ENCODE data around the gene TTC39C. TPM values are rescaled to one million over a fixed set of nuclear protein-coding genes. Genes with fewer than 3 reads are reported as not detected.

TTC39C gene
- total and polyA plus RNA-seq, 2 of the 8 experiments (the other 6 are each of a cell fraction or from before 2014, with no cell fraction given), result 8.1 to 79.1 TPM

DNA sequence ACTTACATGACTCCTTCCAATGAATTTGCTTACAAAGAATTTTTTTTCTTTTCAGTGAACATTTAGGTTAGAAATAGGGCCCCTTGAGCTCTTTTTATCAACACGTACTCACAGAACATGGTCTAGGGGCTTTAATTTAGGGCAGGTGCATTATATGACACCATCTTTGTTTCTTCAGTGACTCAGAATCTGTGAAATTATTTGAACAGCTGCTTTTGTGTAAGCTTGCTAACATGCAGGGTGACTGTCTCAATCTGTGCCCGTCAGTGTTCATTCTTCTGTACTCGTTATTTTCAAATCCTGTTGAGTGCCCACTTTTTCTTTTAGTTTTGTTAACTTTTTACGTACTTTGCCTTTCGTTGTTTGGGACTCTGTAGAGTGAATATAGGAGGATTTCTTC, 71.5 kb downstream of the TTC39C start:
- Histone ChIP-seq H3K36me3 (ENCODE audit: control insufficient read depth in 2 of 4, insufficient read depth in 4 of 4, low read length in 3 of 4) (peaks cover 0 to 10% (median 0%) of the 10 kb centered on the region in 4 experiments; a peak in 3 of 8 replicates), H2BK15ac (ENCODE audit: low read length) (no peak overlapping the region), H2BK120ac (replicated peaks; ENCODE audit: low read depth, low read length) (no peak overlapping the region), H3K9me3 (ENCODE audit: insufficient read depth in 2 of 2, low read depth in 1 of 2, low read length in 1 of 2) (no peaks in the 10 kb centered on the region), H3K27me3 (replicated peaks in 1 of 4; ENCODE audit: control insufficient read depth in 3 of 4, extremely low read depth in 1 of 4, insufficient read depth in 3 of 4, low read length in 3 of 4) (no peaks in the 10 kb centered on the region), H4K8ac (ENCODE audit: extremely low read depth, insufficient read depth, low read length) (no peak overlapping the region), H3K4me1 (replicated peaks in 1 of 4; ENCODE audit: control insufficient read depth in 3 of 4, insufficient read depth in 4 of 4, low read length in 3 of 4) (no peaks in the 10 kb centered on the region), H2AK5ac (ENCODE audit: low read depth, low read length) (no peak overlapping the region), H3K4ac (replicated peaks; ENCODE audit: insufficient read length, low read depth, low read length) (no peak overlapping the region), H3K23me2 (ENCODE audit: low read depth, low read length) (no peaks in the 10 kb centered on the region), H2AFZ (ENCODE audit: low read length) (no peak overlapping the region), H3K27ac (ENCODE audit: low read depth, low read length) (no peak overlapping the region), H3K4me3 (ENCODE audit: extremely low read depth in 1 of 4, insufficient read depth in 2 of 4, low read depth in 3 of 4, low read length in 4 of 4) (no peak overlapping the region), H3K56ac (replicated peaks; ENCODE audit: insufficient read length, low read depth, low read length) (no peak overlapping the region), H3K4me2 (ENCODE audit: insufficient read depth in 1 of 2, low read depth in 2 of 2, low read length in 2 of 2) (no peak overlapping the region), H3K79me2 (ENCODE audit: control insufficient read depth in 1 of 2, insufficient read depth in 2 of 2, low read length in 2 of 2) (no peaks in the 10 kb centered on the region), H4K91ac (replicated peaks; ENCODE audit: insufficient read length, low read length) (no peak overlapping the region), H3K79me1 (ENCODE audit: low read depth, low read length) (0 out of 2 replicates have a peak, but pooled peaks cover 1% of the 10 kb centered on the region), H2BK20ac (ENCODE audit: low read length) (no peak overlapping the region), H2BK5ac (ENCODE audit: low read depth, low read length) (no peak overlapping the region), H3K18ac (ENCODE audit: extremely low read depth, low read length) (no peak overlapping the region), H2BK12ac (ENCODE audit: low read depth, low read length) (no peak overlapping the region), H3K9ac (replicated peaks in 1 of 4; ENCODE audit: extremely low read depth in 1 of 4, low read depth in 3 of 4, low read length in 3 of 4) (no peak overlapping the region), H3K14ac (ENCODE audit: insufficient read length) (no peak overlapping the region), H4K5ac (ENCODE audit: insufficient read length, low read depth, low read length) (no peak overlapping the region), H3K23ac (ENCODE audit: insufficient read length) (no peak overlapping the region), H4K20me1 (replicated peaks in 1 of 2; ENCODE audit: control insufficient read depth in 1 of 2, insufficient read depth in 2 of 2, low read length in 2 of 2) (peaks cover 0 to 4% of the 10 kb centered on the region in 2 experiments)
- FAIRE-seq (no peak), DNase-seq (ENCODE audit: low read depth in 1 of 2, low spot score in 2 of 2) (no peak)
- CTCF ChIA-PET (ENCODE audit: partially characterized antibody), result no interaction called here
- TF ChIP-seq TEAD4 (IDR thresholded peaks at IDR 0.05; ENCODE audit: low read depth, low read length), result no peak
- TF ChIP-seq ZNF274 (IDR thresholded peaks at IDR 0.05; ENCODE audit: borderline replicate concordance, extremely low read depth, low read length), result no peak
- TF ChIP-seq SUZ12 (IDR thresholded peaks at IDR 0.05; ENCODE audit: low read length), result no peak
- TF ChIP-seq SIRT6 (IDR thresholded peaks at IDR 0.05; ENCODE audit: low read length), result no peak
- POLR2A ChIA-PET (ENCODE audit: partially characterized antibody), result interaction anchor here (1.0 to 1.5 kb wide), 2 partner anchors 13 to 18 kb away, joined by 3 read pairs; no protein-coding TSS in a partner anchor
- WGBS, 2 experiments (ENCODE audit: extremely low coverage in 1 of 2, insufficient coverage in 1 of 2, insufficient read length in 1 of 2, insufficient replicate concordance in 2 of 2, low coverage in 1 of 2, low lambda C conversion rate in 2 of 2, missing lambda C conversion rate in 1 of 2), result 70% methylated on average over 5 of the region's 5 CpGs; no CpG with 5 or more reads in 1 of the 2 experiments

Data from H1 (cell line).